Measurements from ENCODE around the gene PAFAH1B2.
"Not testable (repeated sequence)": the region's sequence is repeated elsewhere in the genome, so short reads cannot be mapped to it uniquely, and the experiment has no call there.

Gene PAFAH1B2

GRCh38 chr11:117100556-117100955, 43.5 kb upstream of the PAFAH1B2 start:
- Histone ChIP-seq H3K9me3 (ENCODE audit: control insufficient read depth in 5 of 5, low read length in 5 of 5) (no peaks in the 10 kb centered on the region), H3K36me3 (ENCODE audit: control insufficient read depth in 5 of 5, insufficient read depth in 5 of 5, low read length in 5 of 5) (no peaks in the 10 kb centered on the region), H3K4me3 (ENCODE audit: low read depth in 1 of 5, low read length in 5 of 5) (no peak overlapping the region), H3K27me3 (ENCODE audit: control insufficient read depth in 5 of 5, insufficient read depth in 4 of 5, low read length in 5 of 5) (no peaks in the 10 kb centered on the region), H3K27ac (ENCODE audit: low read depth, low read length) (peak overlapping the region; percentile 2), H3K4me1 (ENCODE audit: control insufficient read depth in 5 of 5, insufficient read depth in 5 of 5, low read length in 5 of 5) (peaks cover 4 to 39% (median 31%) of the 10 kb centered on the region in 5 donors), H3K9ac (ENCODE audit: low read length in 5 of 5) (no peak overlapping the region)

- Histone ChIP-seq H3K9me3 (ENCODE audit: control insufficient read depth in 5 of 5, low read length in 5 of 5) (no peaks in the 10 kb centered on the region), H3K4me1 (ENCODE audit: control insufficient read depth in 5 of 5, insufficient read depth in 5 of 5, low read length in 5 of 5) (peaks cover 0 to 4% (median 0%) of the 10 kb centered on the region in 5 donors), H3K4me3 (ENCODE audit: low read depth in 1 of 5, low read length in 5 of 5) (no peak overlapping the region), H3K36me3 (ENCODE audit: control insufficient read depth in 5 of 5, insufficient read depth in 5 of 5, low read length in 5 of 5) (no peaks in the 10 kb centered on the region), H3K27ac (ENCODE audit: low read depth, low read length) (no peak overlapping the region), H3K9ac (ENCODE audit: low read length in 5 of 5) (no peak overlapping the region), H3K27me3 (ENCODE audit: control insufficient read depth in 5 of 5, insufficient read depth in 4 of 5, low read length in 5 of 5) (no peaks in the 10 kb centered on the region)
Measured at GRCh38 chr11:117107701-117108590, 36.1 kb upstream of the PAFAH1B2 start.

- no peak overlapping the region for H3K27ac ChIP-seq (ENCODE audit: low read depth, low read length)
- no peaks in the 10 kb centered on the region for H3K9me3 ChIP-seq (ENCODE audit: control insufficient read depth in 5 of 5, low read length in 5 of 5)
- H3K4me1 ChIP-seq (ENCODE audit: control insufficient read depth in 5 of 5, insufficient read depth in 5 of 5, low read length in 5 of 5): peaks cover 0 to 4% (median 0%) of the 10 kb centered on the region in 5 donors
- no peak overlapping the region for H3K4me3 ChIP-seq (ENCODE audit: low read depth in 1 of 5, low read length in 5 of 5)
- no peaks in the 10 kb centered on the region for H3K36me3 ChIP-seq (ENCODE audit: control insufficient read depth in 5 of 5, insufficient read depth in 5 of 5, low read length in 5 of 5)
- no peak overlapping the region for H3K9ac ChIP-seq (ENCODE audit: low read length in 5 of 5)
- H3K27me3 ChIP-seq (ENCODE audit: control insufficient read depth in 5 of 5, insufficient read depth in 4 of 5, low read length in 5 of 5): no peaks in the 10 kb centered on the region
Measured at GRCh38 chr11:117110294-117110950, 33.7 kb upstream of the PAFAH1B2 start.

- not testable (repeated sequence) for H3K4me1 ChIP-seq (ENCODE audit: control insufficient read depth in 5 of 5, insufficient read depth in 5 of 5, low read length in 5 of 5); H3K36me3 ChIP-seq (ENCODE audit: control insufficient read depth in 5 of 5, insufficient read depth in 5 of 5, low read length in 5 of 5); H3K9ac ChIP-seq (ENCODE audit: low read length in 5 of 5); H3K27me3 ChIP-seq (ENCODE audit: control insufficient read depth in 5 of 5, insufficient read depth in 4 of 5, low read length in 5 of 5); H3K4me3 ChIP-seq (ENCODE audit: low read depth in 1 of 5, low read length in 5 of 5); H3K9me3 ChIP-seq (ENCODE audit: control insufficient read depth in 5 of 5, low read length in 5 of 5); H3K27ac ChIP-seq (ENCODE audit: low read depth, low read length)
Measured at GRCh38 chr11:117112497-117112896, 31.6 kb upstream of the PAFAH1B2 start.

GRCh38 chr11:117112939-117113338, 31.1 kb upstream of the PAFAH1B2 start:
- not testable (repeated sequence) for H3K36me3 ChIP-seq (ENCODE audit: control insufficient read depth in 5 of 5, insufficient read depth in 5 of 5, low read length in 5 of 5); H3K27ac ChIP-seq (ENCODE audit: low read depth, low read length); H3K9me3 ChIP-seq (ENCODE audit: control insufficient read depth in 5 of 5, low read length in 5 of 5); H3K27me3 ChIP-seq (ENCODE audit: control insufficient read depth in 5 of 5, insufficient read depth in 4 of 5, low read length in 5 of 5); H3K4me1 ChIP-seq (ENCODE audit: control insufficient read depth in 5 of 5, insufficient read depth in 5 of 5, low read length in 5 of 5); H3K9ac ChIP-seq (ENCODE audit: low read length in 5 of 5); H3K4me3 ChIP-seq (ENCODE audit: low read depth in 1 of 5, low read length in 5 of 5)

- H3K4me3 ChIP-seq (ENCODE audit: low read depth in 1 of 5, low read length in 5 of 5): no peak overlapping the region
- no peaks in the 10 kb centered on the region for H3K4me1 ChIP-seq (ENCODE audit: control insufficient read depth in 5 of 5, insufficient read depth in 5 of 5, low read length in 5 of 5)
- no peak overlapping the region for H3K9ac ChIP-seq (ENCODE audit: low read length in 5 of 5)
- no peak overlapping the region for H3K27ac ChIP-seq (ENCODE audit: low read depth, low read length)
- H3K27me3 ChIP-seq (ENCODE audit: control insufficient read depth in 5 of 5, insufficient read depth in 4 of 5, low read length in 5 of 5): no peaks in the 10 kb centered on the region
- H3K36me3 ChIP-seq (ENCODE audit: control insufficient read depth in 5 of 5, insufficient read depth in 5 of 5, low read length in 5 of 5): no peaks in the 10 kb centered on the region
- H3K9me3 ChIP-seq (ENCODE audit: control insufficient read depth in 5 of 5, low read length in 5 of 5): no peaks in the 10 kb centered on the region
Measured at GRCh38 chr11:117117681-117118080, 26.4 kb upstream of the PAFAH1B2 start.

- Histone ChIP-seq H3K4me3 (ENCODE audit: low read depth in 1 of 5, low read length in 5 of 5) (no peak overlapping the region), H3K27me3 (ENCODE audit: control insufficient read depth in 5 of 5, insufficient read depth in 4 of 5, low read length in 5 of 5) (peaks cover 0 to 2% (median 0%) of the 10 kb centered on the region in 5 donors), H3K9ac (ENCODE audit: low read length in 5 of 5) (no peak overlapping the region), H3K36me3 (ENCODE audit: control insufficient read depth in 5 of 5, insufficient read depth in 5 of 5, low read length in 5 of 5) (no peaks in the 10 kb centered on the region), H3K4me1 (ENCODE audit: control insufficient read depth in 5 of 5, insufficient read depth in 5 of 5, low read length in 5 of 5) (no peaks in the 10 kb centered on the region), H3K9me3 (ENCODE audit: control insufficient read depth in 5 of 5, low read length in 5 of 5) (no peaks in the 10 kb centered on the region), H3K27ac (ENCODE audit: low read depth, low read length) (no peak overlapping the region)
Measured at GRCh38 chr11:117121176-117121575, 22.9 kb upstream of the PAFAH1B2 start.

GRCh38 chr11:117122556-117122955, 21.5 kb upstream of the PAFAH1B2 start:
- no peaks in the 10 kb centered on the region for H3K9me3 ChIP-seq (ENCODE audit: control insufficient read depth in 5 of 5, low read length in 5 of 5)
- no peaks in the 10 kb centered on the region for H3K36me3 ChIP-seq (ENCODE audit: control insufficient read depth in 5 of 5, insufficient read depth in 5 of 5, low read length in 5 of 5)
- peaks cover 0 to 2% (median 0%) of the 10 kb centered on the region in 5 donors for H3K27me3 ChIP-seq (ENCODE audit: control insufficient read depth in 5 of 5, insufficient read depth in 4 of 5, low read length in 5 of 5)
- H3K27ac ChIP-seq (ENCODE audit: low read depth, low read length): no peak overlapping the region
- no peaks in the 10 kb centered on the region for H3K4me1 ChIP-seq (ENCODE audit: control insufficient read depth in 5 of 5, insufficient read depth in 5 of 5, low read length in 5 of 5)
- H3K9ac ChIP-seq (ENCODE audit: low read length in 5 of 5): no peak overlapping the region
- H3K4me3 ChIP-seq (ENCODE audit: low read depth in 1 of 5, low read length in 5 of 5): no peak overlapping the region

- Histone ChIP-seq H3K36me3 (ENCODE audit: control insufficient read depth in 5 of 5, insufficient read depth in 5 of 5, low read length in 5 of 5) (no peaks in the 10 kb centered on the region), H3K4me3 (ENCODE audit: low read depth in 1 of 5, low read length in 5 of 5) (no peak overlapping the region), H3K27ac (ENCODE audit: low read depth, low read length) (no peak overlapping the region), H3K9ac (ENCODE audit: low read length in 5 of 5) (no peak overlapping the region), H3K9me3 (ENCODE audit: control insufficient read depth in 5 of 5, low read length in 5 of 5) (no peaks in the 10 kb centered on the region), H3K4me1 (ENCODE audit: control insufficient read depth in 5 of 5, insufficient read depth in 5 of 5, low read length in 5 of 5) (no peaks in the 10 kb centered on the region), H3K27me3 (ENCODE audit: control insufficient read depth in 5 of 5, insufficient read depth in 4 of 5, low read length in 5 of 5) (peaks cover 0 to 2% (median 0%) of the 10 kb centered on the region in 5 donors)
Measured at GRCh38 chr11:117126223-117126965, 17.7 kb upstream of the PAFAH1B2 start.

Measured in subcutaneous abdominal adipose tissue (tissue), 5 donors.